GM10248 (cell line): ENCODE results near the gene CUL2.
"Not testable (repeated sequence)": the region's sequence is repeated elsewhere in the genome, so short reads cannot be mapped to it uniquely, and the experiment has no call there.

ENCODE experiments used
- CTCF ChIA-PET: fragments of 300-600 bp; sonication (Branson Sonifier 250); formaldehyde crosslinking; extraction: SDS; loops from one replicate; lab custom pipeline; 2021; ENCODE audit warnings: antibody characterized with exemption; lab: Yijun Ruan, JAX
- POLR2A ChIA-PET: fragments of 350-650 bp; sonication (Branson Sonifier 250); formaldehyde crosslinking; extraction: SDS; loops from one replicate; lab custom pipeline; 2020; ENCODE audit warnings: antibody characterized with exemption; lab: Yijun Ruan, JAX
- DNase-seq: peaks from one replicate; pipeline ENCODE4 v3.0.0; 2012; ENCODE audit errors: extremely low spot score
- TF ChIP-seq, protein P1 (sequence below): IDR thresholded peaks from 2 replicates; pipeline ENCODE4 v1.5.1; 2012; ENCODE audit warnings: mild to moderate bottlenecking, low read depth; ENCODE audit errors: extremely low read depth, missing control alignments, control extremely low read depth

Gene CUL2

DNA sequence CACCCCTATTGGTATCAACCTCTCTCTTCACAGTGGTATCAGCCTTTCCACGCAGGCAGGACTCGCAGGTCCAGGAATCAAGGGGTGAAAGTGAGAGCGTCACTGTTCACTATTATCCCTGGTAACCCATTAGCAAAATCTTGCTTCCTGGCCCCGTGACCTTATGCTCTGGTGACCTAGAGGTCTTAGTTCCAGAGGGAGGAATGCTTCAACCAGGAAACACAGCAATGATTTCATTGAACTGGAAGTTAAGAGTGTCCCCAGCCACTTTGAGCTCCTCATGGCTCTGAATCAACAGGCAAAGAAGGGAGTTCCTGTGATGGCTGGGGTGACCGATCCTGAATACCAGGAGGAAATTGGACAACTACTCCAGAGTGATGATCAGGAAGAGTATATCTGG lies 90.6 kb downstream of the CUL2 start:
- TF ChIP-seq, protein P1, sequence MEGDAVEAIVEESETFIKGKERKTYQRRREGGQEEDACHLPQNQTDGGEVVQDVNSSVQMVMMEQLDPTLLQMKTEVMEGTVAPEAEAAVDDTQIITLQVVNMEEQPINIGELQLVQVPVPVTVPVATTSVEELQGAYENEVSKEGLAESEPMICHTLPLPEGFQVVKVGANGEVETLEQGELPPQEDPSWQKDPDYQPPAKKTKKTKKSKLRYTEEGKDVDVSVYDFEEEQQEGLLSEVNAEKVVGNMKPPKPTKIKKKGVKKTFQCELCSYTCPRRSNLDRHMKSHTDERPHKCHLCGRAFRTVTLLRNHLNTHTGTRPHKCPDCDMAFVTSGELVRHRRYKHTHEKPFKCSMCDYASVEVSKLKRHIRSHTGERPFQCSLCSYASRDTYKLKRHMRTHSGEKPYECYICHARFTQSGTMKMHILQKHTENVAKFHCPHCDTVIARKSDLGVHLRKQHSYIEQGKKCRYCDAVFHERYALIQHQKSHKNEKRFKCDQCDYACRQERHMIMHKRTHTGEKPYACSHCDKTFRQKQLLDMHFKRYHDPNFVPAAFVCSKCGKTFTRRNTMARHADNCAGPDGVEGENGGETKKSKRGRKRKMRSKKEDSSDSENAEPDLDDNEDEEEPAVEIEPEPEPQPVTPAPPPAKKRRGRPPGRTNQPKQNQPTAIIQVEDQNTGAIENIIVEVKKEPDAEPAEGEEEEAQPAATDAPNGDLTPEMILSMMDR = no peak
- ChIA-PET CTCF (no interaction called here), POLR2A (no interaction called here)
- DNase-seq = no peak

DNA sequence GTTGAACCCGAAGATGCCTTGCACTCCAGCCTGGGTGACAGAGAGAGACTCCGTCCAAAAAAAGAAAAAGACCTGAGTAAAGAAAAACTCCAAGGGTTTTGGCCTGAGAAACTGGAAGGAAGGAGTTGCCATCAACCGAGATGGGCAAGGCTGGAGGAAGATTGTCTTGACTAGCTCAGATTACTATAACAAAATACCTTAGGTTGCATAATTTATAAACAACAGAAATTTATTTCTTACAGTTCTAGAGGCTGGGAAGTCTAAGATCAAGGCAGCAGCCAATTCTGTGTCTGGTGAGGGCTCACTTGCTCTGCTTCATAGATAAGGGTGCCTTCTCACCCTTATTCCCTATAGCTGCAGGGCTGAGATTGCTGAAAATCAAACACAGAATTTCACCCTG lies 91.2 kb downstream of the CUL2 start:
- TF ChIP-seq, protein P1 = no peak
- POLR2A ChIA-PET = no interaction called here
- CTCF ChIA-PET = interaction anchor here (1.3 kb wide), 1 partner anchor 11 kb away, joined by 3 read pairs; no protein-coding TSS in a partner anchor
- no peak for DNase-seq

DNA sequence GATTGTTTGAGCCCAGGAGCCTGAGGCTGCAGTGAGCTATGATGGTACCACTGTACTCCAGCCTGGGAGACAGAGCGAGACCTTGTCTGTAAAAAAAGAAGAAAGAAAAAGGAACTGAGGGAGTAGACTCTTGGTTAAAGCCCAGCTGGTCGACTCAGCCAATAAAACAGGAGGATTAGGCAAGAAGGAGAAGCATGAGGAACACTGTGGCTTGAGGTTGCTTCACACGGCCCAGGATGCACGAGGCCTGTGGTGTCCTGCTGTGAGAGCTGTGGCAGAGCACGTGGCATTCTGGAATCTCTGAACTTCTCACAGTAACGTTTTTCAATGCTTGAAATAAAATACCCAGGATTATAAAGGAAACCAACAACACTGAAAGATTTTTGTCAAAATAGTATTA lies 93.3 kb downstream of the CUL2 start:
- TF ChIP-seq, protein P1 = no peak
- ChIA-PET CTCF (interaction anchor here (0.8 to 4.0 kb wide), 9 partner anchors 10 to 566 kb away, joined by 3 to 24 read pairs (median 5); no protein-coding TSS in a partner anchor), POLR2A (no interaction called here)
- DNase-seq = no peak

DNA sequence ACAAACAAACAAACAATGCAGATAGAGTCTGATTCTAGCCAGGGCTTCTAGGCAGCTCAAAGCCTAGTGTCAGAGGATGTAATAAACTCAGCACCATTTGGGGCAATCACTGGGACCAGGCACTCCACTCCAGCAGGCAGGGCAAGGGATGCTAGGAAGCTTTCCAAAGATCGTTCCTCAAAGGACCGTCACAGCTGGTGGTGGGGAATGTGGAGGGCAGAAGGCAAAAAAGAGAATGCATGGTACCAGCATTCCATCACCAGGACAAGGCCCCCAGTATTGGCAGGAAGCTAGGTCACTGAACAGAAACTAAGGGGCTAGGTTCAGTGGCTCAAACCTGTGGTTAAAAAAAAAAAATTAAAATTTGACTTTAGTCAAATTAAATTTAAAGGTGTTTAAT lies 94.2 kb downstream of the CUL2 start:
- TF ChIP-seq, protein P1 = no peak
- ChIA-PET CTCF (interaction anchor here (0.8 to 4.0 kb wide), 16 partner anchors 7 to 1885 kb away, joined by 3 to 24 read pairs (median 9); no protein-coding TSS in a partner anchor), POLR2A (interaction anchor here (0.6 kb wide), 1 partner anchor 808 kb away, joined by 3 read pairs; no protein-coding TSS in a partner anchor)
- no peak for DNase-seq

DNA sequence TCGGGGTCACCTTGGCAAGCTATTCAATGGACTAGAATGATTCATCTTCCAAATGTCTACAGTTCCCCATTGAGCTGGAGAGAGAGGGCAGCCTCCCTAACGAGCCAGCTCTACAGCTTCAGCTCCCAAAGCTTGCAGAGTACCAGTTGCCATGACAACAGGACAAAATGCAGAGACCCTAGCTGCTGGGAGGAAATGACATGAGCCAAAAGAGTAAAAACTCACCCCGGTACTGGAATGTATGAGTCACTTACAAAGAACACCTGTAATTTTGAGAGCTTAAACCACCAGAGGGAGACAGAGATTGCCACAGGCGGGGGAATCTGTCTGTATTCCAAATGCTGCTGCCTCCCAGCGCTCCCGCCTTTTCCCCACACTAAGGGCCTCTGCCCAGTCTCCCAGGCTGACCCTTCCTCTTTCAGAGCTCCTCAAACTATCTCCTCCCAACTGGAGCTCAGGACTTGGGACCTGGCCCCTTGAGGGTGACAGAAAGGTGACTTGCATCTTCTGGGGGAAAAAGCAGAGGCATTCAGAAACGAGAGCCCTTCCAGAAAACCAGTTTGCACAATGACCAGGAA lies 95.5 kb downstream of the CUL2 start:
- peak; percentile 81 for DNase-seq
- TF ChIP-seq, protein P1 = peak; percentile 55
- POLR2A ChIA-PET = no interaction called here
- CTCF ChIA-PET = interaction anchor here (0.7 to 4.0 kb wide), 47 partner anchors 8 to 1886 kb away, joined by 3 to 24 read pairs (median 4); partner anchors contain the start of gene CREM

DNA sequence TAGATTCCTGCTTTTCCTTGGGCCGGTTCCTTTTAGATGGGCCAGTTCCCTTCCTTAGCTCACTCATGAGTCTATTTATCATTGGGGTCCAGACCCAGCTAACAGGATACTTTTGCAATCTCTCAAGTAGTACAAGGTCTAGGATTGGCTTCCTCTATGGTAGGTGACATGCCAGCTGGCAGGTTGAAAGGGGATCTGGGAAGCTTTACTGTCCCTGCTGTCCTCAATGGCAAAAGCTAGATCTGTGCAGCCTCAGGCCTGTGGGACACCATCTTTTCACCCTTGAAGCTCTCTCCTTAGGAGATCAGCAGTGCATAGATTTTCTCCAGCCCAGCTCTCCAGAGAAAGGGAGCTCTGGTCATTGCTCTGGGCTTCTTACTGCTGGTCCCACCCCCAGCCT lies 96.4 kb downstream of the CUL2 start:
- POLR2A ChIA-PET = no interaction called here
- CTCF ChIA-PET = interaction anchor here (0.9 to 4.0 kb wide), 30 partner anchors 9 to 1887 kb away, joined by 3 to 24 read pairs (median 5); no protein-coding TSS in a partner anchor

DNA sequence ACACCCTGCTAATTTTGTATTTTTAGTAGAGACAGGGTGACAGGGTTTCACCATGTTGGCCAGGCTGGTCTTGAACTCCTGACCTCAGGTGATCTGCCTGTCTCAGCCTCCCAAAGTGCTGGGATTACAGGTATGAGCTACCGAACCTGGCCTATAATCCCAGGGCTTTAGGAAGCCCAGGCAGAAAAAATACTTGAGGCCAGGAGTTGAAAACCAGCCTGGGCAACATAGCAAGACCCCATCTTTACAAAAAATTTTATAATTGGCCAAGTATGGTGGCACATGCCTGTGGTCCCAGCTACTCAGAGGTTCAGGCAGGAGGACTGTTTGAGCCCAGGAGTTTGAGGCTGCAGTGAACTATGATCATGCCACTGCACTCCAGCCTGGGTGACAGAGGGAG lies 99.0 kb downstream of the CUL2 start:
- POLR2A ChIA-PET, DNase-seq: not testable (repeated sequence)
- CTCF ChIA-PET = interaction anchor here (1.0 kb wide), 1 partner anchor 10 kb away, joined by 3 read pairs; no protein-coding TSS in a partner anchor

More for the DNA sequence above, 96.4 kb downstream of the CUL2 start:
- no peak for DNase-seq
- TF ChIP-seq, protein P1 = no peak
